T1000 (cell line): ENCODE data around the gene DEGS2.

Experiments
- DNase-seq: peaks from one replicate; lab custom pipeline; 2025; ENCODE audit warnings: mixed read lengths; lab: John Stamatoyannopoulos, UW

The DEGS2 gene

GRCh38 chr14:100132161-100132902 is 27.1 kb downstream of the DEGS2 start:
- DNase-seq = no peak

GRCh38 chr14:100131181-100131580 is 28.3 kb downstream of the DEGS2 start:
- DNase-seq = no peak

GRCh38 chr14:100130521-100130920 is 28.9 kb downstream of the DEGS2 start:
- no peak for DNase-seq

GRCh38 chr14:100129161-100129589 is 30.3 kb downstream of the DEGS2 start:
- no peak for DNase-seq

GRCh38 chr14:100128688-100129087 is 30.8 kb downstream of the DEGS2 start:
- DNase-seq = no peak

- no peak for DNase-seq
Measured at GRCh38 chr14:100127853-100128455, 31.5 kb downstream of the DEGS2 start.

- DNase-seq = no peak
Measured at GRCh38 chr14:100126401-100126800, 33.0 kb downstream of the DEGS2 start.

GRCh38 chr14:100124551-100125088 is 34.8 kb downstream of the DEGS2 start:
- no peak for DNase-seq

GRCh38 chr14:100123618-100124017 is 35.8 kb downstream of the DEGS2 start:
- no peak for DNase-seq

- DNase-seq = no peak
Measured at GRCh38 chr14:100122481-100123223, 36.8 kb downstream of the DEGS2 start.

- DNase-seq = no peak
Measured at GRCh38 chr14:100121643-100122480, 37.6 kb downstream of the DEGS2 start.

GRCh38 chr14:100120522-100121269 is 38.7 kb downstream of the DEGS2 start:
- no peak for DNase-seq

- no peak for DNase-seq
Measured at GRCh38 chr14:100119251-100119650, 40.2 kb downstream of the DEGS2 start.

GRCh38 chr14:100118396-100119011 is 40.9 kb downstream of the DEGS2 start:
- DNase-seq = no peak

- no peak for DNase-seq
Measured at GRCh38 chr14:100117633-100118395, 41.6 kb downstream of the DEGS2 start.

- DNase-seq = no peak
Measured at GRCh38 chr14:100117026-100117425, 42.4 kb downstream of the DEGS2 start.

- DNase-seq = no peak
Measured at GRCh38 chr14:100116134-100116533, 43.3 kb downstream of the DEGS2 start.

GRCh38 chr14:100115726-100116125 is 43.7 kb downstream of the DEGS2 start:
- no peak for DNase-seq

- no peak for DNase-seq
Measured at GRCh38 chr14:100115236-100115635, 44.2 kb downstream of the DEGS2 start.
